ENCODE results near the gene CCDC70.

CCDC70 gene

DNA sequence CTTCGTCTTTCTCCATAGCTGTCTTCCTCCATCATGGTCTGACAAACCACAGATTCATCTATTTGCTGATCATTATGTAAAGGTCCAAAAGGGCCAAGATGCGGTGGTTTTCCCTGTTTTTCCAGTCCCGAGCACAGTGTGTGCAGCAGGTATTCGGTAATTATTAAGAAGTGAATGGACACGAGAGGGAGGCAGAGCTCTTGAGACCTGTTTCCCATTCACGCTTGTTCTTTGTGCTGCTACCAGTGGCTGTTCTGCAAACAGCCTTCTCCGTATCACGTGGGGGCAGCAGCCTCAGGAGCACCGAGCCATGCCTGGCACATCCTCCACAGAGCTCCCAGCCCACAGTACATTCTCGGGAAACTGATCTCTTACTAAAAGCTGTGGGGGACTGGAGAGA lies 50.3 kb downstream of the CCDC70 start:
- DNase-seq: peak; percentile 78

DNA sequence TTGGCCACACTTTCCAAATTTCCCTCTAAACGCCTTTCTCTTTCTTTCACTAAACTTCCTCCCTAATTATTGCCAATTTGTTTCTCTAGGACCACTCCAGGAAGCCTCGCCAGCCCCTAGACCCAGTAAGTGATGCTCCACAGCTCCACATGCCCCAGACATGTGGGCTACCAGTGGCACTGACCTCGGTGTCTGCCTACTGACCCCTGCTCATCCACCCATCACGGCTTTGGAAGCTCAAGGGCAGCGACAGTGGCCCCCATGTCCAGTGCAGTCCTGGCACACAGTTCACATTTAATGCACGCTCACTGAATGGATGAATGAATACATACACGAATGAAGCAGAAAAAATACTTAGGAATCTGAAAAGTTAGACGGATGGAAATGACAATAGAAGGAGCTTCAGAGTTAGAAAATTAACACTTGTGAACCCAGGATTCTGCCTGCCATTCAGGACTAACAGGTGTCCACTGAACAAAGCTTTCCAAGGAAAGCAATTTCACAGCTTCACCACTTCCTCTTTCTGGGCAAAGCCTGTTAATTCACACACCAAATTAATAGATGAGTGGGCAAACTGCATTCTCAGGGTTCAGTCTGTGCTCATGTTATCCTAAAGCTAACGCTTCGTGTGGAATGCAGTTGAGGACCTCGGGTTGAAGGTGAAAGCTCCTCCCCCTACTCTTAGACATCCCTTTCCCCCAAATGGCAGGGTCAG lies 50.9 kb downstream of the CCDC70 start:
- DNase-seq: no peak

DNA sequence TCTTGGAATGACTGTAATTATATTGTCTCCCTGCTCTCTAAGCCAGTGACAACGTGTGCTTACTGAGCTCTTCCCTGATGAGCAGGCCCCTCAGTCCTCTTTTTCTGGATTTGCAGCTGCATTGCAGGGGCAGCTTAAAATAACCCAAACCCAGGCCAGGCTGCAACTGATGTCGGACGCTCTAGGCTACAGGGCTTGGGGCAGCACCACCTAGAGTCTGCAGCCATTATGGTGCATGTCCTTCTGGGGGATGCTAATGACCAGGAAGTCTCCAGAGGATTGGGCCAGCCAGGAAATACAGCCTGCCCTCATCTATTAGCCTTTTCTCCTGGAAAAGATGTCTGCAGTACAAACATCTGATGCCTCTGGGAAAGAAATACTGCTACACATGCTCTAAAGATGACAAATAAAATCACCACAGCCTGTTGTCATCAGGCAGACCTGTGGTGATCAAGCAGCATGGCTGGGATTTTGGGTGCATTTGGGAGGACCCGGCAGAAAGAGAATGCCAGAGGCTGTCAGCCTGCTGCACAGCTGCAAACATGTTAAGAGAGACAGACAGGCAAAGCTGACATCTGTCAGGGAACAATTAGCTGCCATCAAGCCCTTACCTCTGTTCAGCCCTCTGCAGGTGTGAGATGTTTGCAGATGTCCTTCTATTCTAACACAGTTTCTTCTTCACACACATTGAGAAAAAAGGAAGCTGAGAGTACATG lies 51.8 kb downstream of the CCDC70 start:
- no peak for DNase-seq

- no peak for DNase-seq
Observed at GRCh38 chr13:51914137-51914493, 52.3 kb downstream of the CCDC70 start.

All from kidney glomerular epithelial cell (primary cell).